IMR-90 (cell line): ENCODE results near the gene PEX26. TPM values are rescaled to one million over a fixed set of nuclear protein-coding genes. Genes with fewer than 3 reads are reported as not detected.

ENCODE experiments used
- ATAC-seq: fragments of 200-7000 bp; cut with Tn5 transposase; 2 replicates; pipeline ENCODE4 v1.9.1; 2020; ENCODE audit warnings: low read depth, mild to moderate bottlenecking, moderate library complexity
- BruUV-seq: library from RNA; stranded (reverse); fragments of 400-500 nt; replicated peaks from 2 replicates; lab custom pipeline; 2021; lab: Mats Ljungman, UMichigan
- CTCF ChIA-PET: fragments of 300-600 bp; formaldehyde crosslinking; extraction: SDS; loops from one replicate; lab custom pipeline; 2021; ENCODE audit warnings: antibody characterized with exemption; lab: Yijun Ruan, JAX
- POLR2A ChIA-PET: fragments of 300-600 bp; sonication (Branson Sonifier 250); formaldehyde crosslinking; loops from one replicate; lab custom pipeline; 2022; ENCODE audit warnings: antibody characterized with exemption; ENCODE audit not compliant: unreplicated experiment; lab: Charles Lee
- DNase-seq: peaks from one replicate; pipeline ENCODE4 v3.0.0; 2013
- H2AFZ ChIP-seq: replicated peaks from 2 replicates; pipeline ENCODE3; 2013; ENCODE audit warnings: low read length, mild to moderate bottlenecking; ENCODE audit not compliant: poor library complexity
- H2AK5ac ChIP-seq: 2 replicates; pipeline ENCODE4 v1.6.1; 2013; ENCODE audit warnings: low read depth, low read length, inconsistent platforms
- H2AK9ac ChIP-seq: replicated peaks from 2 replicates; pipeline ENCODE3; 2013; ENCODE audit warnings: mild to moderate bottlenecking, low read depth, low read length, moderate library complexity; ENCODE audit not compliant: poor library complexity
- H2BK120ac ChIP-seq: 2 replicates; pipeline ENCODE4 v1.6.1; 2013; ENCODE audit warnings: low read depth, low read length, inconsistent platforms
- H2BK15ac ChIP-seq: 3 replicates; pipeline ENCODE4 v1.6.1; 2013; ENCODE audit warnings: low read depth, low read length, inconsistent platforms
- H2BK20ac ChIP-seq: 2 replicates; pipeline ENCODE4 v1.6.1; 2013; ENCODE audit warnings: low read depth, mild to moderate bottlenecking, inconsistent platforms, low read length, moderate library complexity
- H2BK5ac ChIP-seq: 2 replicates; pipeline ENCODE4 v1.6.1; 2013; ENCODE audit warnings: mild to moderate bottlenecking, low read depth, low read length, inconsistent platforms; ENCODE audit not compliant: poor library complexity, severe bottlenecking
- H3K14ac ChIP-seq: replicated peaks from 2 replicates; pipeline ENCODE4 v1.6.1; 2013; ENCODE audit warnings: low read depth, low read length, inconsistent platforms
- H3K18ac ChIP-seq: 2 replicates; pipeline ENCODE4 v1.6.1; 2013; ENCODE audit warnings: low read depth, low read length, control low read depth
- H3K23ac ChIP-seq: 2 replicates; pipeline ENCODE4 v1.6.1; 2013; ENCODE audit warnings: low read depth, low read length, inconsistent platforms
- H3K27ac ChIP-seq: 2 replicates; pipeline ENCODE4 v1.5.1; 2013; ENCODE audit warnings: mild to moderate bottlenecking, control low read depth, low read length; ENCODE audit not compliant: insufficient read depth
- H3K27me3 ChIP-seq: 2 replicates; pipeline ENCODE4 v1.6.1; 2013; ENCODE audit warnings: low read length; ENCODE audit not compliant: control insufficient read depth, insufficient read depth
- H3K36me3 ChIP-seq: 2 replicates; pipeline ENCODE4 v1.6.1; 2013; ENCODE audit warnings: low read length, mixed read lengths; ENCODE audit not compliant: control insufficient read depth, insufficient read depth
- H3K4ac ChIP-seq: 2 replicates; pipeline ENCODE4 v1.6.1; 2013; ENCODE audit warnings: low read depth, low read length, inconsistent platforms
- H3K4me1 ChIP-seq: 2 replicates; pipeline ENCODE4 v1.6.1; 2013; ENCODE audit warnings: low read length, mixed read lengths; ENCODE audit not compliant: control insufficient read depth, insufficient read depth
- H3K4me2 ChIP-seq: 2 replicates; pipeline ENCODE4 v1.6.1; 2013; ENCODE audit warnings: low read depth, mild to moderate bottlenecking, control low read depth, low read length, moderate library complexity
- H3K4me3 ChIP-seq: 2 replicates; pipeline ENCODE4 v1.5.1; 2013; ENCODE audit warnings: low read depth, mild to moderate bottlenecking, control low read depth, low read length, moderate library complexity; ENCODE audit not compliant: insufficient read depth
- H3K56ac ChIP-seq: 2 replicates; pipeline ENCODE4 v1.6.1; 2013; ENCODE audit warnings: low read length, inconsistent platforms; ENCODE audit not compliant: insufficient read depth; ENCODE audit errors: extremely low read depth
- H3K79me1 ChIP-seq, 2 experiments: 2 replicates each; pipeline ENCODE4 v1.6.1; 2013; ENCODE audit warnings: low read length in 2 of 2, inconsistent platforms in 1 of 2, low read depth in 1 of 2
- H3K9ac ChIP-seq: 2 replicates; pipeline ENCODE4 v1.6.1; 2013; ENCODE audit warnings: low read depth, low read length, control low read depth
- H3K9me1 ChIP-seq: 2 replicates; pipeline ENCODE4 v1.6.1; 2013; ENCODE audit warnings: low read length, inconsistent platforms; ENCODE audit not compliant: insufficient read depth
- H3K9me3 ChIP-seq: 2 replicates; pipeline ENCODE4 v1.6.1; 2013; ENCODE audit warnings: low read length; ENCODE audit not compliant: control insufficient read depth, insufficient read depth
- H4K20me1 ChIP-seq: 2 replicates; pipeline ENCODE4 v1.6.1; 2013; ENCODE audit warnings: low read length, inconsistent platforms; ENCODE audit not compliant: insufficient read depth
- H4K5ac ChIP-seq: 2 replicates; pipeline ENCODE4 v1.6.1; 2013; ENCODE audit warnings: mild to moderate bottlenecking, low read depth, low read length, control low read depth
- H4K8ac ChIP-seq, 2 experiments: 2 replicates each; pipeline ENCODE4 v1.6.1; 2013; ENCODE audit warnings: low read depth in 2 of 2, low read length in 2 of 2, control low read depth in 1 of 2, inconsistent platforms in 1 of 2
- H4K91ac ChIP-seq: 2 replicates; pipeline ENCODE4 v1.6.1; 2013; ENCODE audit warnings: low read depth, low read length, inconsistent platforms; ENCODE audit not compliant: insufficient read depth
- BHLHE40 ChIP-seq: fragments of 150-350 bp; IDR thresholded peaks from 2 replicates; pipeline ENCODE4 v1.6.1; 2016; ENCODE audit warnings: mild to moderate bottlenecking, low read depth, low read length
- CEBPB ChIP-seq: IDR thresholded peaks from 2 replicates; pipeline ENCODE4 v1.6.1; 2012; ENCODE audit warnings: low read depth, low read length, improper control_type of control experiment
- CHD1 ChIP-seq: IDR thresholded peaks from 2 replicates; pipeline ENCODE4 v1.6.1; 2012; ENCODE audit warnings: low read depth, low read length, improper control_type of control experiment
- CTCF ChIP-seq: conservative IDR thresholded peaks from 2 replicates; pipeline ENCODE4 v1.5.1; 2012; ENCODE audit warnings: mild to moderate bottlenecking, low read depth, low read length, improper control_type of control experiment
- ELK1 ChIP-seq: fragments of 150-350 bp; IDR thresholded peaks from 2 replicates; pipeline ENCODE4 v1.6.1; 2016; ENCODE audit warnings: low read depth, mild to moderate bottlenecking, low read length, moderate library complexity, borderline replicate concordance
- FOS ChIP-seq: fragments of 150-350 bp; IDR thresholded peaks from 2 replicates; pipeline ENCODE4 v1.6.1; 2016; ENCODE audit warnings: low read depth, low read length
- MAZ ChIP-seq: IDR thresholded peaks from 2 replicates; pipeline ENCODE4 v1.6.1; 2012; ENCODE audit warnings: low read depth, mild to moderate bottlenecking, low read length, improper control_type of control experiment, moderate library complexity, borderline replicate concordance
- MXI1 ChIP-seq: IDR thresholded peaks from 2 replicates; pipeline ENCODE4 v1.6.1; 2012; ENCODE audit warnings: low read depth, mild to moderate bottlenecking, low read length, moderate library complexity, borderline replicate concordance
- NFE2L2 ChIP-seq: fragments of 150-350 bp; IDR thresholded peaks from 2 replicates; pipeline ENCODE4 v1.6.1; 2016; ENCODE audit warnings: low read depth, mild to moderate bottlenecking, low read length
- POLR2A ChIP-seq: IDR thresholded peaks from 2 replicates; pipeline ENCODE4 v1.6.1; 2012; ENCODE audit warnings: mild to moderate bottlenecking, low read depth, low read length
- RAD21 ChIP-seq: IDR thresholded peaks from 2 replicates; pipeline ENCODE4 v1.6.1; 2012; ENCODE audit warnings: low read length, improper control_type of control experiment
- RCOR1 ChIP-seq: IDR thresholded peaks from 2 replicates; pipeline ENCODE4 v1.6.1; 2012; ENCODE audit warnings: mild to moderate bottlenecking, low read length, improper control_type of control experiment; ENCODE audit not compliant: insufficient replicate concordance
- RFX5 ChIP-seq: IDR thresholded peaks from 2 replicates; pipeline ENCODE4 v1.8.0; 2012; ENCODE audit warnings: low read depth, mild to moderate bottlenecking, low read length, moderate library complexity
- SMC3 ChIP-seq: fragments of 150-350 bp; IDR thresholded peaks from 2 replicates; pipeline ENCODE4 v1.6.1; 2016; ENCODE audit warnings: low read depth, mild to moderate bottlenecking, antibody characterized with exemption, low read length, moderate library complexity
- USF2 ChIP-seq: fragments of 150-350 bp; IDR thresholded peaks from 2 replicates; pipeline ENCODE4 v1.6.1; 2017; ENCODE audit warnings: mild to moderate bottlenecking, antibody characterized with exemption, low read length, low read depth
- WGBS, 2 experiments: methylation state at CpG; one replicate each; pipeline versions ENCODE4 v1.1.5 to v1.1.7; 2013; ENCODE audit warnings: missing lambda C conversion rate in 2 of 2; ENCODE audit not compliant: insufficient read length in 1 of 2; ENCODE audit errors: extremely low coverage in 2 of 2; 5-methylcytosine and 5-hydroxymethylcytosine counted together
- dilution Hi-C: fragments of 300-500 bp; cut with HindIII; formaldehyde crosslinking; loops from one replicate; pipeline ENCODE4 v1.14.3; 2018; ENCODE audit warnings: low sequenced_read_pairs; ENCODE audit not compliant: unreplicated experiment
- in situ Hi-C: fragments of 300-500 bp; cut with MboI; formaldehyde crosslinking; loops from 3 replicates; pipeline ENCODE4 v1.14.3; 2019; ENCODE audit warnings: low sequenced_read_pairs, inconsistent platforms, mixed read lengths
- intact Hi-C: fragments of 100-400 bp; cut with micrococcal nuclease; formaldehyde crosslinking; loops from 2 replicates; pipeline ENCODE4 v1.10.0; 2022
- polyA plus RNA-seq, 3 experiments: library from polyadenylated mRNA; depleted of rRNA; stranded (reverse); fragments of >200 nt; gene quantifications; 2 replicates each; pipeline ENCODE4 v1.2.3, GENCODE V29; 2012; ENCODE audit warnings: low replicate concordance in 1 of 3
- total RNA-seq: library from RNA; depleted of rRNA; stranded (reverse); fragments of >200 nt; gene quantifications from 2 replicates; pipeline ENCODE4 v1.2.3, GENCODE V29; 2012

PEX26 gene
- total and polyA plus RNA-seq, 2 of the 4 experiments (the other 2 are of a cell fraction), result 12.2 to 18.5 TPM

- DNase-seq, result no peak
- ATAC-seq, result no peak
- Histone ChIP-seq H4K5ac (peak overlapping the region; percentile 20), H2BK15ac (peak overlapping the region; percentile 86; the same call in 2 of the 3 replicates), H3K23ac (peak overlapping the region; percentile 57; the same call in 1 of the 2 replicates), H3K18ac (peak overlapping the region; percentile 14), H4K20me1 (no peaks in the 10 kb centered on the region), H2BK120ac (peak overlapping the region; percentile 84), H3K9ac (no peak overlapping the region), H3K36me3 (no peaks in the 10 kb centered on the region), H2AFZ (peak overlapping the region; percentile 81), H3K4me2 (no peak overlapping the region), H3K4me3 (no peak overlapping the region), H3K14ac (peak overlapping the region; percentile 67), H2BK20ac (peak overlapping the region; percentile 71; the same call in 1 of the 2 replicates), H3K9me1 (peaks cover 12% of the 10 kb centered on the region), H3K9me3 (no peaks in the 10 kb centered on the region), H4K91ac (peak overlapping the region; percentile 64), H3K56ac (no peak overlapping the region), H3K4me1 (peaks cover 14% of the 10 kb centered on the region), H3K4ac (peak overlapping the region; percentile 82), H3K27me3 (no peaks in the 10 kb centered on the region), H4K8ac (peak overlapping the region; percentile 63 to 64; a peak in 3 of 4 replicates), H3K27ac (peak overlapping the region; percentile 63), H2BK5ac (peak overlapping the region; percentile 39), H2AK5ac (peak overlapping the region; percentile 71), H2AK9ac (peak overlapping the region; percentile 56), H3K79me1 (no peaks in the 10 kb centered on the region)
- intact Hi-C loops (no loop called here), dilution Hi-C loops (no loop called here), in situ Hi-C loops (loop anchor here (25.0 kb wide), 1 partner anchor 493 kb away; the partner anchor contains the start of gene SLC25A18)
- WGBS, 2 experiments, result 83% methylated on average over 1 of the region's 7 CpGs; no CpG with 5 or more reads in 1 of the 2 experiments
- ChIA-PET POLR2A (no interaction called here), CTCF (interaction anchor here (0.5 to 1.4 kb wide), 3 partner anchors 20 to 335 kb away, joined by 4 read pairs; no protein-coding TSS in a partner anchor)
- TF ChIP-seq CEBPB (no peak), NFE2L2 (no peak), BHLHE40 (no peak), POLR2A (no peak), CHD1 (no peak), ELK1 (no peak), RAD21 (no peak), RCOR1 (no peak), SMC3 (no peak), MAZ (no peak), FOS (no peak), MXI1 (no peak), USF2 (no peak), RFX5 (no peak), CTCF (no peak)
- BruUV-seq, result no TSS peak
These were observed 22.1 kb upstream of the PEX26 start for GRCh38 chr22:18055619-18056160.
